ENCODE measurements around the gene CAMKMT. TPM values are rescaled to one million over a fixed set of nuclear protein-coding genes. Genes with fewer than 3 reads are reported as not detected.

CAMKMT gene
- total RNA-seq, 4 donors from 2014 or later: 4.5 to 57.9 (median 15.4) TPM

DNA sequence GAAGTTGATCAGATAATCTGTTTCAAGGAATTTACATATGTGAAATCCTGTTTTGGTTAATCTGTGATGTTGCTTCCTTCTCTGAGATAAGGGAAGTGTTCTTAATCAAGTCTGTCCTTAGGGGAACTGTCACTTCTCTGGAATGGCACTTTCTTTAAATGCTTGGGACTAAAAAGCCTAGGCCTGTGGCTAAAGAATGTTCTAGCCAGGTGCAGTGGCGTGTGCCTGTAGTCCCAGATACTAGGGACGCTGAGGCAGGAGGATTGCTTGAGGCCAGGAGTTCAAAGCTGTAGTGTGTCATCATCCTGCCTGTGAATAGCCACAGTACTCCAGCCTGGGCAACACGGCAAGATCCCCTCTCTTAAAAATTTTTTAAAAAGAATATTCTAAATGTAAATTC lies 362.2 kb downstream of the CAMKMT start:
- Histone ChIP-seq H3K4me1 (no peaks in the 10 kb centered on the region), H3K27me3 (no peaks in the 10 kb centered on the region), H3K4me3 (no peak overlapping the region), H3K36me3 (no peaks in the 10 kb centered on the region), H3K27ac (no peak overlapping the region), H3K9me3 (no peaks in the 10 kb centered on the region)
- in situ Hi-C loops (cut with MboI; ENCODE audit: low pct_ligation_motif_present in 1 of 4, low pct_unique_long_range_greater_than_20kb in 1 of 4, low sequenced_read_pairs in 3 of 4) (no loop called here), intact Hi-C loops (cut with DNase I; ENCODE audit: low total_unique reads) (no loop called here)
- TF ChIP-seq POLR2A (IDR thresholded peaks at IDR 0.05): no peak
- TF ChIP-seq POLR2AphosphoS5 (IDR thresholded peaks at IDR 0.05): no peak
- TF ChIP-seq, protein P1, sequence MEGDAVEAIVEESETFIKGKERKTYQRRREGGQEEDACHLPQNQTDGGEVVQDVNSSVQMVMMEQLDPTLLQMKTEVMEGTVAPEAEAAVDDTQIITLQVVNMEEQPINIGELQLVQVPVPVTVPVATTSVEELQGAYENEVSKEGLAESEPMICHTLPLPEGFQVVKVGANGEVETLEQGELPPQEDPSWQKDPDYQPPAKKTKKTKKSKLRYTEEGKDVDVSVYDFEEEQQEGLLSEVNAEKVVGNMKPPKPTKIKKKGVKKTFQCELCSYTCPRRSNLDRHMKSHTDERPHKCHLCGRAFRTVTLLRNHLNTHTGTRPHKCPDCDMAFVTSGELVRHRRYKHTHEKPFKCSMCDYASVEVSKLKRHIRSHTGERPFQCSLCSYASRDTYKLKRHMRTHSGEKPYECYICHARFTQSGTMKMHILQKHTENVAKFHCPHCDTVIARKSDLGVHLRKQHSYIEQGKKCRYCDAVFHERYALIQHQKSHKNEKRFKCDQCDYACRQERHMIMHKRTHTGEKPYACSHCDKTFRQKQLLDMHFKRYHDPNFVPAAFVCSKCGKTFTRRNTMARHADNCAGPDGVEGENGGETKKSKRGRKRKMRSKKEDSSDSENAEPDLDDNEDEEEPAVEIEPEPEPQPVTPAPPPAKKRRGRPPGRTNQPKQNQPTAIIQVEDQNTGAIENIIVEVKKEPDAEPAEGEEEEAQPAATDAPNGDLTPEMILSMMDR (IDR thresholded peaks at IDR 0.05): no peak
- no peak for TF ChIP-seq EP300 (IDR thresholded peaks at IDR 0.05; ENCODE audit: low read depth)
- WGBS, 2 donors (ENCODE audit: low coverage in 1 of 2): 88 to 93% methylated on average over 3 of the region's 3 CpGs
- DNase-seq: no peak

DNA sequence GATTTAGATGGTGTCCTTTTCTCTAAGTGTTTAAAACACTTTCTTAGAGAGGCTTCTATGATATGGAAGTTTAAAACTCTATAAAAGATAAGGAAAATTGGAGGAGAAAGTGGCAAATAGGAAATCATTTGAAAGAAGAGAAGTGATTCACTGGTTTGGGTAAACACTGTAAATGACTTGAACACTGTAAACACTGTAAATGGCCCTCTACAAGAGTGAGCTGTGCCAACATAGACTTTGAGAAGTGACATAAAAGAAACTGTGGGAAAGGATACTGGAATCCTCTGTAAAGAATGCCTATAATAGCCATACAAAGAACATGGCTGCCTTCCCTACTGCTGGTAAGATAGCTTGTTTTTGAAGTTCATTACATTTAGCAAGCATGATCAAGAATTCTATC lies 368.8 kb downstream of the CAMKMT start:
- no peak for TF ChIP-seq POLR2AphosphoS5 (IDR thresholded peaks at IDR 0.05)
- no peak for TF ChIP-seq EP300 (IDR thresholded peaks at IDR 0.05; ENCODE audit: low read depth)
- TF ChIP-seq POLR2A (IDR thresholded peaks at IDR 0.05): no peak
- TF ChIP-seq, protein P1 (IDR thresholded peaks at IDR 0.05): no peak
- Histone ChIP-seq H3K9me3 (peaks cover 0 to under 1% of the 10 kb centered on the region in 2 donors), H3K27ac (no peak overlapping the region), H3K27me3 (no peaks in the 10 kb centered on the region), H3K4me3 (no peak overlapping the region), H3K4me1 (peaks cover 0 to 13% (median 3%) of the 10 kb centered on the region in 4 donors), H3K36me3 (peaks cover 0 to 5% (median 0%) of the 10 kb centered on the region in 4 donors)
- no peak for DNase-seq
- intact Hi-C loops (cut with DNase I; ENCODE audit: low total_unique reads): no loop called here
- in situ Hi-C loops (cut with MboI; ENCODE audit: low pct_ligation_motif_present in 1 of 4, low pct_unique_long_range_greater_than_20kb in 1 of 4, low sequenced_read_pairs in 3 of 4): no loop called here

DNA sequence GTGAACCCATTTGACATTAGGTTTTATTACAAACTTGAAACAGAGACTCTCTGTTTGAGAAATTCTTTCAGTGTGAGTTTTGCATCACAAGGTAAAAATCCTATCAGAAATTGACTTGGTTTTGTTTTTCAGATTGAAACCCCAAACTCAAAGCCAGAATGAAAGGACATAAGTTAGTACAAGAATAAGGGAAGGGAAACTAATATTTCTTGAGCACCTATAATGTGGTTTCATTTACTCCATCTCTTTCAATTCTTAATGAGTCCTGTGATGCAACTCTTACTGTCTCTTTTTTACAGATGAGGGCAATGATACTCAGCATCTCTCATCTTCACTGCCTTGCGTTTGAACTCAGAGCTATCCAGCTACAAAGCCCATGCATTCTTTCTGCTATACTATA lies 369.8 kb downstream of the CAMKMT start:
- no peak for DNase-seq
- in situ Hi-C loops (cut with MboI; ENCODE audit: low pct_ligation_motif_present in 1 of 4, low pct_unique_long_range_greater_than_20kb in 1 of 4, low sequenced_read_pairs in 3 of 4) (no loop called here), intact Hi-C loops (cut with DNase I; ENCODE audit: low total_unique reads) (no loop called here)
- WGBS, 2 donors (ENCODE audit: low coverage in 1 of 2): 78 to 86% methylated on average over 1 of the region's 1 CpG
- H3K36me3 ChIP-seq: peaks cover 0 to 11% (median 0%) of the 10 kb centered on the region in 4 donors
- no peak overlapping the region for H3K27ac ChIP-seq
- peaks cover 4 to 10% of the 10 kb centered on the region in 2 donors for H3K9me3 ChIP-seq
- H3K4me3 ChIP-seq: no peak overlapping the region
- TF ChIP-seq POLR2A (IDR thresholded peaks at IDR 0.05) (no peak), EP300 (IDR thresholded peaks at IDR 0.05; ENCODE audit: low read depth) (no peak), POLR2AphosphoS5 (IDR thresholded peaks at IDR 0.05) (no peak)
- TF ChIP-seq, protein P1 (IDR thresholded peaks at IDR 0.05): no peak
- no peaks in the 10 kb centered on the region for H3K27me3 ChIP-seq
- H3K4me1 ChIP-seq: peaks cover 0 to 13% (median 3%) of the 10 kb centered on the region in 4 donors

DNA sequence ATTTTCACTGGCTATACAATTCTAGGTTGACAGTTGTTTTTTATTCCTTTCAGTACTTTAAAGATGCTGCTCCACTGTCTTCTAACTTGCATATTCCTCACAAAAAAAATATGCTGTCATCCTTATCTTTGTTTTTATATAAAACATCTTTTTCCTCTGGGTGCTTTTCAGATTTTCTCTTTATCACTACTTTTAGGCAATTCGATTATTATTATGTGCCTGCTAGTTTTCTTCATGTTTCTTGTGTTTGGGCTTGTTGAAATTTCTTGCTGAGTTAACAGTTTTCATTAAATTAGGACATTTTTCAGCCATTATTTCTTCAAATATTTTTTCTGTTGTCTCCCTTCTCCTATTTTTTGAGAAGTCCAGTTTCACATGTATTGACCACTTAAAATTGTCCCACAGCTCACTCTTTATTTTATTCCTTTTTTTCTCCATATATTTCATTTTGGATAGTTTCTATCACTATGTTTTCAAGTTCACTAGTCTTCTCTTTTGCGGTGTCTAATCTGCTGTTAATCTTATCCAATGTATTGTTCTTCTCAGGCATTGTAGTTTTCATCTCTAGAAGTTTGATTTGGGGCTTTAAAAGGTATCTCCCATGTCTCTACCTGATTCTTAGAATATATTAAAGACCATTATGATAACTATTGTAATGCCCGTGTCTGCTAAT lies 374.7 kb downstream of the CAMKMT start:
- TF ChIP-seq EP300 (IDR thresholded peaks at IDR 0.05; ENCODE audit: low read depth): no peak
- H3K36me3 ChIP-seq: peaks cover 0 to 11% (median 0%) of the 10 kb centered on the region in 4 donors
- in situ Hi-C loops (cut with MboI; ENCODE audit: low pct_ligation_motif_present in 1 of 4, low pct_unique_long_range_greater_than_20kb in 1 of 4, low sequenced_read_pairs in 3 of 4) (no loop called here), intact Hi-C loops (cut with DNase I; ENCODE audit: low total_unique reads) (no loop called here)
- no peak for DNase-seq
- WGBS, 2 donors (ENCODE audit: low coverage in 1 of 2): 87 to 89% methylated on average over 3 of the region's 3 CpGs
- H3K27ac ChIP-seq: no peak overlapping the region
- H3K27me3 ChIP-seq: no peaks in the 10 kb centered on the region
- no peaks in the 10 kb centered on the region for H3K4me1 ChIP-seq
- peaks cover 11 to 15% of the 10 kb centered on the region in 2 donors for H3K9me3 ChIP-seq
- H3K4me3 ChIP-seq: no peak overlapping the region

DNA sequence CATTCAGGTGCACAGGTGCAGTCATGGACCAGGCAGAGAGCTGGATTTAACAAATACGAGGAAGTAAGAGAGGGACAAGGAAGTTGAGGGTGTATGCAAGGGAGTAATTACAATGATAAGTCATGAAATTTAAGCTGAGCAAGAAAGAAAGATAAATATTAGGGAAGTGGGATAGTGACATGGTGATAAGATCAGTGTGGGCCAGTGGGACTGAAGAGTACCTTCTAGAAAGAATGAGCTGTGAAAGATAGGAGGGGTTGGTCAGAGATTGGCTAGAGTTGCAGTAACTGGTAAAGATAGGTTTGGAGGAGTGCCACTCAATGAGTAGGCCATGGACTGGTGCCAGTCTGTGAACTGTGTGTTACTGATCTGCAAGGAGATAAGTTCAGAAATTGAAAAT lies 378.9 kb downstream of the CAMKMT start:
- no peaks in the 10 kb centered on the region for H3K4me1 ChIP-seq
- peak; percentile 17 for DNase-seq
- no peaks in the 10 kb centered on the region for H3K27me3 ChIP-seq
- no peak for TF ChIP-seq EP300 (IDR thresholded peaks at IDR 0.05; ENCODE audit: low read depth)
- TF ChIP-seq, protein P1 (IDR thresholded peaks at IDR 0.05): no peak
- TF ChIP-seq POLR2AphosphoS5 (IDR thresholded peaks at IDR 0.05): no peak
- no peak for TF ChIP-seq POLR2A (IDR thresholded peaks at IDR 0.05)
- H3K9me3 ChIP-seq: peaks cover 11 to 14% of the 10 kb centered on the region in 2 donors
- H3K27ac ChIP-seq: no peak overlapping the region
- intact Hi-C loops (cut with DNase I; ENCODE audit: low total_unique reads): no loop called here
- H3K36me3 ChIP-seq: peaks cover 0 to 5% (median 0%) of the 10 kb centered on the region in 4 donors
- no peak overlapping the region for H3K4me3 ChIP-seq
- WGBS, 2 donors (ENCODE audit: low coverage in 1 of 2): 50 to 100% methylated on average over 1 of the region's 1 CpG
- in situ Hi-C loops (cut with MboI; ENCODE audit: low pct_ligation_motif_present in 1 of 4, low pct_unique_long_range_greater_than_20kb in 1 of 4, low sequenced_read_pairs in 3 of 4): no loop called here

Data from transverse colon (tissue), 4 donors.